NT2/D1 (cell line): ENCODE data around the gene SLC9C2.
"Not testable (repeated sequence)": the region's sequence is repeated elsewhere in the genome, so short reads cannot be mapped to it uniquely, and the experiment has no call there.

Source experiments
- DNase-seq: peaks from one replicate; pipeline ENCODE4 v3.0.0-alpha.2; 2011; ENCODE audit warnings: low read depth, low spot score
- H3K27me3 ChIP-seq: 2 replicates; pipeline ENCODE4 v1.6.0; 2011; ENCODE audit warnings: mild to moderate bottlenecking; ENCODE audit not compliant: insufficient read length, insufficient read depth
- H3K36me3 ChIP-seq: 2 replicates; pipeline ENCODE4 v1.6.1; 2011; ENCODE audit warnings: mild to moderate bottlenecking, low read length, mixed read lengths; ENCODE audit not compliant: insufficient read depth, insufficient read length
- H3K4me1 ChIP-seq: 2 replicates; pipeline ENCODE4 v1.5.1; 2011; ENCODE audit not compliant: insufficient read depth, insufficient read length
- H3K4me3 ChIP-seq: 2 replicates; pipeline ENCODE4 v1.5.1; 2011; ENCODE audit warnings: low read depth; ENCODE audit not compliant: insufficient read length
- H3K9ac ChIP-seq: 2 replicates; pipeline ENCODE4 v1.6.0; 2011; ENCODE audit warnings: low read depth; ENCODE audit not compliant: insufficient read length
- H3K9me3 ChIP-seq: 2 replicates; pipeline ENCODE4 v1.5.1; 2011; ENCODE audit warnings: mild to moderate bottlenecking, low read length; ENCODE audit not compliant: insufficient read depth
- SUZ12 ChIP-seq: IDR thresholded peaks from 2 replicates; pipeline ENCODE4 v1.6.1; 2011; ENCODE audit not compliant: insufficient read length, insufficient read depth; ENCODE audit errors: extremely low read depth
- YY1 ChIP-seq: IDR thresholded peaks from 2 replicates; pipeline ENCODE4 v1.6.1; 2011; ENCODE audit not compliant: insufficient read length, insufficient read depth
- ZNF274 ChIP-seq: IDR thresholded peaks from 2 replicates; pipeline ENCODE4 v1.6.1; 2011; ENCODE audit warnings: mild to moderate bottlenecking, low read depth, low read length

The SLC9C2 gene

DNA sequence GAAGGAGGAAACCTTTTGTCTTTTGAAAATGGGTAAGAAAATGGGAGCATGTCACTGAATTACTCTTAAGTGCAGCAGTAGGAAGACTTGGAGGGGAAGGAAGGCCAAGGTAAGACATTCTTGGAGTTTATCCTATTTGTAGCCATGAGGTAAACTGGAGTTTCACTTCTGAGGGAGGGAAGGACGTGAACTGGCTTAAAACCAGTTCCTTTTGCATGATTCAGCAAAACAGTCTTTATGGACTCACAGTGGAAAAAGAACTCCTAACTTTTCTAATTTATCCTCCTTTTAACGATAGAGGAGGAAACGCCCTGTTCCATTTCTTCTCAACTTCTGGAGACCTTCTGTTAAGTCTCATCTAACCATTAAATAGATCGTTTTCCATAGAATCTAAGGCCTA lies 123.2 kb downstream of the SLC9C2 start:
- DNase-seq: no peak
- peaks cover 2% of the 10 kb centered on the region for H3K4me1 ChIP-seq
- no peaks in the 10 kb centered on the region for H3K9me3 ChIP-seq
- H3K4me3 ChIP-seq: no peak overlapping the region
- no peak overlapping the region for H3K9ac ChIP-seq
- TF ChIP-seq YY1 (no peak), SUZ12 (no peak), ZNF274 (no peak)
- no peaks in the 10 kb centered on the region for H3K27me3 ChIP-seq
- H3K36me3 ChIP-seq: peaks cover 67% of the 10 kb centered on the region

DNA sequence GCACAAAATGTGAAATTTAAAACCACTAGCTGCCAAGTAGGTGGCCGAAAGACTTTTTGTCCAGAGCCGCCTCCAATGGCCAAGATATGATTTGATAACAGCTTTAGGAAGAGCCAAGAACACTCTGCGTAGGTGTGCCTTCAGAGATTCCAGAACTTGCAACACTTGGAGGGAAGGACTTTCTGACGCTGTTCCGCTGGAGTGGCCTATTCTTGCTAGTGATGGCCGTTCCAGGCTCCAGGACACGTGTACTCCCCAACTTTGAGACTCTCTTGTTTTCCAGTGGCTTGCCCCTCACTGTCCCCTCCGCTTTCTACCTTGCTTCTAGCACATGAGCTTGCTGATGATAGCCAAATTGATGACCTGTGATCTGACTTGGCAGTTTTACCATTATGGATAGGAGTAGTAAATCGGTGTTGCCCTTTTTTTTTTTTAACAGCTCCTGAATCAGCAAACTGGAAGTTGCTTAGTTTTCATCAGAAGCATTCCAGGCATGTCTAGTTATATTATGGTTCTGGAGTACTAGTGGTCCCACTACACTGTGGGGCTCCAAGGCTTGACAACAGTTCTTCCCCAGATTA lies 124.7 kb downstream of the SLC9C2 start:
- Histone ChIP-seq H3K4me1 (peaks cover 2% of the 10 kb centered on the region), H3K9ac (peak overlapping the region; percentile 100), H3K9me3 (no peaks in the 10 kb centered on the region), H3K27me3 (no peaks in the 10 kb centered on the region), H3K36me3 (peaks cover 54% of the 10 kb centered on the region), H3K4me3 (peak overlapping the region; percentile 97)
- TF ChIP-seq YY1 (no peak), SUZ12 (no peak), ZNF274 (no peak)
- no peak for DNase-seq

DNA sequence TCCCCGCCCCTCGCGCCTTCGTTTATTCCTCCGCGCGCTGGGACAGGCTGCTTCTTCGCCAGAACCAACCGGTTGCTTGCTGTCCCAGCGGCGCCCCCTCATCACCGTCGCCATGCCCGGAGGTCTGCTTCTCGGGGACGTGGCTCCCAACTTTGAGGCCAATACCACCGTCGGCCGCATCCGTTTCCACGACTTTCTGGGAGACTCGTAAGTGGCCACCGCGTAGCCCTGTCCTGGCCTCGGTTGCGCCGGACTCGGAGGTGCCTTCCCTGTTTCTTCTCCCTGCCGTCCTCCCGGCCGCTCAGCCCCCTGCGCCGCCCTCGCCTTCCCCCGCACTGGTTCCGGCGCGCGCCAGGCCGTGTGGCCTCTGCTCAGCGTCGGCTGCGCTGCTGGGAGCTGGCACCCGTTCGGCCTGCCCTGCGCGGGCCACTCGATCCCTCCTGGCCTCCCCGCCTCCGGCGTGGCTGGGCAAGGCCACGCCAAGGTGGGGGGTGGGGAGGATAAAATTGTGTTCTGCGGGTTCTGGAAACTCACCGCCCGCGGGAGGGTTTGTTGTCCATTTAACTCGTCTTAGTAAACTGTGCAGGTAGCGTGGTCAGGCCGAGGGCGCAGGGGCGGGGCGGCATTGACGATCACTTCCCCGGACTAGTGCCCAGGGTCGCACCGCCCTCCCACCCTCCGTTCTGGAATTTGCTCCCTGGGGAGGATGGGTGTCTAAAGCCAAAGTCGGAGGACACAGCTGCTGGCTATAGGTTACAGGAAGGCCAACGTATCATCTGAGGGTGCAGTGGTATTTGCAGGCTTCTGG lies 125.4 kb downstream of the SLC9C2 start, which contains the start of gene PRDX6:
PRDX6 (plus strand) TSS at position 50 of the 808 bp plus-strand sequence; CDS start at position 113, 63 bp downstream.
- Histone ChIP-seq H3K9me3 (peaks cover 4% of the 10 kb centered on the region), H3K27me3 (no peaks in the 10 kb centered on the region), H3K4me3 (peak within 1 kb of the TSS; percentile 97), H3K36me3 (peaks cover 48% of the 10 kb centered on the region), H3K9ac (peak within 1 kb of the TSS; percentile 100), H3K4me1 (peaks cover 2% of the 10 kb centered on the region)
- DNase-seq: peak; percentile 83
- TF ChIP-seq ZNF274 (no peak), YY1 (no peak), SUZ12 (no peak)

- Histone ChIP-seq H3K27me3 (no peaks in the 10 kb centered on the region), H3K4me1 (peaks cover 2% of the 10 kb centered on the region), H3K9ac (peak overlapping the region; percentile 92), H3K36me3 (peaks cover 40% of the 10 kb centered on the region), H3K9me3 (peaks cover 12% of the 10 kb centered on the region), H3K4me3 (peak overlapping the region; percentile 87)
- DNase-seq: peak; percentile 95
- no peak for TF ChIP-seq ZNF274
- no peak for TF ChIP-seq YY1
- TF ChIP-seq SUZ12: no peak
Measured at GRCh38 chr1:173476665-173477285, 126.1 kb downstream of the SLC9C2 start.

- Histone ChIP-seq H3K9ac (peak overlapping the region; percentile 92), H3K9me3 (peaks cover 17% of the 10 kb centered on the region), H3K4me1 (peaks cover 2% of the 10 kb centered on the region), H3K27me3 (no peaks in the 10 kb centered on the region), H3K36me3 (peaks cover 35% of the 10 kb centered on the region), H3K4me3 (peak overlapping the region; percentile 87)
- TF ChIP-seq YY1 (no peak), ZNF274 (no peak), SUZ12 (no peak)
- DNase-seq: no peak
Measured at GRCh38 chr1:173476197-173476664, 126.6 kb downstream of the SLC9C2 start.

DNA sequence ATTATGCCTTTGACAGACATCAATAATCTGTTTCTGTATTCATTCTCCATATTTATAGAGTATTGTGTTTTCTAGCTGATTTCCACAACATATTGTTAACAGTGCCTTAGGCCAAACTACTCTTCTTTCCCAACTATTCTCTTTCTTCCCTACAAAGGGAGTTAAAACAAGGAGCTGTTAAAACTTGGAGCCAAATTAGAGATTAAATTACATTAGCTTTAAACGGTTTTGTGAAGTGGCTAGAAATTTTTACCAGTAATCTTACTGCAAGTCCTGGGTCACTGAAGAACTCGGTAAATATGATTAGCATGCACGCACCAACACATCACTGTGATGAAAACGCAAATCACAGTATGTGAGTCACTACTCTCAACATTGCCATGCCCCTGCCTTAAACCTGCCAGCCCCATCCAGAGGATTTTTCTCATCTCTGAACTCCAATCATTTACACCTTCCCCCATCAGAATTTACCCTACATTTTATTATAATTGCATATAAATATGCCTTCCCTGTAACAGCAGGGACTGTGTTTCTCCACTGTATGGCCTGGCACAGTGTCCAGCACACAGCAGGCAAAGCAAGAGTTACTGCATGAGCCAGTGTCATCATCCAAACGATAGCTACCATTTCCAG lies 127.2 kb downstream of the SLC9C2 start:
- Histone ChIP-seq H3K9me3 (peaks cover 23% of the 10 kb centered on the region), H3K9ac (peak overlapping the region; percentile 92), H3K36me3 (peaks cover 29% of the 10 kb centered on the region), H3K4me3 (peak overlapping the region; percentile 87), H3K27me3 (no peaks in the 10 kb centered on the region), H3K4me1 (peaks cover 2% of the 10 kb centered on the region)
- TF ChIP-seq YY1 (no peak), ZNF274 (no peak), SUZ12 (no peak)
- DNase-seq: no peak

DNA sequence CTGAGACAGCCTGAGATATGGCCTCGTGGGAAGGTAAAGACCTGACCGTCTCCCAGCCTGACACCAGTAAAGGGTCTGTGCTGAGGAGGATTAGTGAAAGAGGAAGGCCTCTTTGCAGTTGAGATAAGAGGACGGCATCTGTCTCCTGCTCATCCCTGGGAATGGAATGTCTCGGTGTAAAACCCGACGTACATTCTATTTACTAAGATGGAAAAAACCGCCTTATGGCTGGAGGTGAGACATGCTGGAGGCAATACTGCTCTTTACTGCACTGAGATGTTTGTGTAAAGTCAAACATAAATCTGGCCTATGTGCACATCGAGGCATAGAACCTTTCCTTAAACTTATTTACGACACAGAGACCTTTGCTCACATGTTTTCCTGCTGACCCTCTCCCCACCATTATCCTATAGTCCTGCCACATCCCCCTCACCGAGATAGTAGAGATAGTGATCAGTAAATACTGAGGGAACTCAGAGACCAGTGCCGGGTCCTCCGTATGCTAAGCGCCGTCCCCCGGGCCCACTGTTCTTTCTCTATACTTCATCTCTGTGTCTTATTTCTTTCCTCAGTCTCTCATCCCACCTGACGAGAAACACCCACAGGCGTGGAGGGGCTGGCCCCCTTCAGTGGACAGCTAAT lies 128.0 kb downstream of the SLC9C2 start:
- H3K4me1 ChIP-seq, DNase-seq, H3K9ac ChIP-seq, H3K27me3 ChIP-seq, H3K4me3 ChIP-seq: not testable (repeated sequence)
- peaks cover 30% of the 10 kb centered on the region for H3K9me3 ChIP-seq
- peaks cover 22% of the 10 kb centered on the region for H3K36me3 ChIP-seq
